Prostate gland (tissue), 2 donors: ENCODE data around the gene VAMP2. TPM values are rescaled to one million over a fixed set of nuclear protein-coding genes. Genes with fewer than 3 reads are reported as not detected.
A peak's percentile ranks its signal among the peaks of the same experiment; 100 is the strongest.

Experiments
- DNase-seq: peaks from one replicate; pipeline ENCODE4 v3.0.0-alpha.2; 2019; ENCODE audit warnings: low spot score
- H3K27ac ChIP-seq, 2 donors: fragments of 200-600 bp; sonication (generic); 2 replicates each; pipeline ENCODE4 v1.5.1; 2017 to 2019
- H3K27me3 ChIP-seq: fragments of 200-600 bp; sonication (generic); replicated peaks from 2 replicates; pipeline ENCODE4 v1.5.1; 2019; ENCODE audit not compliant: insufficient read depth
- H3K36me3 ChIP-seq, 2 donors: fragments of 200-600 bp; sonication (generic); 1 replicate in 1 of 2; 2 replicates in 1 of 2; pipeline versions ENCODE4 v1.5.1 to v1.8.1; 2017 to 2019
- H3K4me1 ChIP-seq: fragments of 200-600 bp; sonication (generic); replicated peaks from 2 replicates; pipeline ENCODE4 v1.5.1; 2019
- H3K4me3 ChIP-seq, 2 donors: fragments of 200-600 bp; sonication (generic); 2 replicates each; pipeline ENCODE4 v1.5.1; 2017 to 2019
- H3K9me3 ChIP-seq: fragments of 200-600 bp; sonication (generic); 2 replicates; pipeline ENCODE4 v1.5.1; 2017
- CTCF ChIP-seq, 4 experiments: fragments of 200-600 bp in 2 of 4; fragments of 450-650 bp in 2 of 4; sonication (generic) in 2 of 4; IDR thresholded peaks; 1 replicate in 3 of 4; 2 replicates in 1 of 4; pipeline ENCODE4 v1.5.1; 2016 to 2019; ENCODE audit warnings: antibody characterized with exemption in 4 of 4, mild to moderate bottlenecking in 2 of 4, moderate library complexity in 2 of 4
- POLR2A ChIP-seq: fragments of 450-650 bp; IDR thresholded peaks from one replicate; pipeline ENCODE4 v1.6.1; 2016; ENCODE audit warnings: antibody characterized with exemption, mild to moderate bottlenecking
- POLR2AphosphoS5 ChIP-seq: sonication (generic); formaldehyde crosslinking; IDR thresholded peaks from one replicate; pipeline ENCODE4 v1.6.1; 2017; ENCODE audit warnings: antibody characterized with exemption
- WGBS: methylation state at CpG from one replicate; pipeline ENCODE4 v1.1.5; 2018; 5-methylcytosine and 5-hydroxymethylcytosine counted together
- intact Hi-C: fragments of 100-400 bp; cut with DNase I; formaldehyde crosslinking; loops from one replicate; pipeline ENCODE4 v1.14.2; 2022
- total RNA-seq, 2 donors: library from RNA; depleted of rRNA; stranded (reverse); fragments of >200 nt; gene quantifications; one replicate each; pipeline ENCODE4 v1.1.0, GENCODE V29; 2016

VAMP2 gene
- total RNA-seq, 2 donors from 2014 or later: 34.2 to 65.2 TPM

GRCh38 chr17:8122422-8122923 lies 40.3 kb downstream of the VAMP2 start:
- H3K27me3 ChIP-seq: no peaks in the 10 kb centered on the region
- no peak for DNase-seq
- no peak overlapping the region for H3K27ac ChIP-seq

GRCh38 chr17:8121681-8122421 lies 40.9 kb downstream of the VAMP2 start:
- Histone ChIP-seq H3K27ac (peak overlapping the region; percentile 10 to 16), H3K4me1 (peaks cover 10% of the 10 kb centered on the region), H3K9me3 (no peaks in the 10 kb centered on the region), H3K27me3 (no peaks in the 10 kb centered on the region), H3K36me3 (no peaks in the 10 kb centered on the region), H3K4me3 (peak overlapping the region; percentile 29 to 41)
- peak in 2 of 4 experiments; percentile 45 to 52 for TF ChIP-seq CTCF (IDR thresholded peaks at IDR 0.05)
- TF ChIP-seq POLR2AphosphoS5: no peak
- intact Hi-C loops: loop anchor here (5.0 kb wide), 1 partner anchor 65 kb away; no protein-coding TSS in a partner anchor
- WGBS: 1% methylated on average over 75 of the region's 76 CpGs
- peak; percentile 24 for DNase-seq

More at GRCh38 chr17:8122422-8122923, 40.3 kb downstream of the VAMP2 start:
- Histone ChIP-seq H3K36me3 (no peaks in the 10 kb centered on the region), H3K4me1 (peaks cover 10% of the 10 kb centered on the region), H3K9me3 (no peaks in the 10 kb centered on the region), H3K4me3 (peak overlapping the region; percentile 29 to 41)
- intact Hi-C loops: loop anchor here (5.0 kb wide), 1 partner anchor 65 kb away; no protein-coding TSS in a partner anchor
- TF ChIP-seq POLR2AphosphoS5: no peak
- TF ChIP-seq POLR2A: no peak
- TF ChIP-seq CTCF (IDR thresholded peaks at IDR 0.05): no peak
- 1% methylated on average over 29 of the region's 29 CpGs for WGBS

- H3K27me3 ChIP-seq: no peaks in the 10 kb centered on the region
- TF ChIP-seq POLR2A (no peak), POLR2AphosphoS5 (no peak), CTCF (IDR thresholded peaks at IDR 0.05) (no peak)
- under 1% methylated on average over 17 of the region's 25 CpGs for whole genome bisulfite sequencing
Observed at GRCh38 chr17:8121407-8121680, 41.4 kb downstream of the VAMP2 start.

GRCh38 chr17:8120520-8121406 lies 42.0 kb downstream of the VAMP2 start:
- no peaks in the 10 kb centered on the region for H3K9me3 ChIP-seq
- peak; percentile 43 for DNase-seq
- peak overlapping the region; percentile 29 to 41 for H3K4me3 ChIP-seq
- intact Hi-C loops: loop anchor here (5.0 kb wide), 1 partner anchor 67 kb away; no protein-coding TSS in a partner anchor
- TF ChIP-seq POLR2AphosphoS5 (no peak), CTCF (IDR thresholded peaks at IDR 0.05) (peak in 2 of 4 experiments; percentile 36 to 43), POLR2A (no peak)
- peak overlapping the region; percentile 13 to 44 for H3K27ac ChIP-seq
- peaks cover 10% of the 10 kb centered on the region for H3K4me1 ChIP-seq
- H3K27me3 ChIP-seq: no peaks in the 10 kb centered on the region
- no peaks in the 10 kb centered on the region for H3K36me3 ChIP-seq
- WGBS: under 1% methylated on average over 40 of the region's 40 CpGs

More at GRCh38 chr17:8121407-8121680, 41.4 kb downstream of the VAMP2 start:
- intact Hi-C loops: loop anchor here (5.0 kb wide), 1 partner anchor 66 kb away; no protein-coding TSS in a partner anchor
- Histone ChIP-seq H3K4me3 (peak overlapping the region; percentile 29 to 41), H3K36me3 (no peaks in the 10 kb centered on the region), H3K4me1 (peaks cover 10% of the 10 kb centered on the region), H3K27ac (peak overlapping the region; percentile 10 to 16), H3K9me3 (no peaks in the 10 kb centered on the region)
- DNase-seq: no peak
